Measurements from ENCODE around the gene STK39. TPM values are rescaled to one million over a fixed set of nuclear protein-coding genes. Genes with fewer than 3 reads are reported as not detected.

STK39 gene
- total RNA-seq, 1 experiment from 2014 or later: 22.1 TPM

DNA sequence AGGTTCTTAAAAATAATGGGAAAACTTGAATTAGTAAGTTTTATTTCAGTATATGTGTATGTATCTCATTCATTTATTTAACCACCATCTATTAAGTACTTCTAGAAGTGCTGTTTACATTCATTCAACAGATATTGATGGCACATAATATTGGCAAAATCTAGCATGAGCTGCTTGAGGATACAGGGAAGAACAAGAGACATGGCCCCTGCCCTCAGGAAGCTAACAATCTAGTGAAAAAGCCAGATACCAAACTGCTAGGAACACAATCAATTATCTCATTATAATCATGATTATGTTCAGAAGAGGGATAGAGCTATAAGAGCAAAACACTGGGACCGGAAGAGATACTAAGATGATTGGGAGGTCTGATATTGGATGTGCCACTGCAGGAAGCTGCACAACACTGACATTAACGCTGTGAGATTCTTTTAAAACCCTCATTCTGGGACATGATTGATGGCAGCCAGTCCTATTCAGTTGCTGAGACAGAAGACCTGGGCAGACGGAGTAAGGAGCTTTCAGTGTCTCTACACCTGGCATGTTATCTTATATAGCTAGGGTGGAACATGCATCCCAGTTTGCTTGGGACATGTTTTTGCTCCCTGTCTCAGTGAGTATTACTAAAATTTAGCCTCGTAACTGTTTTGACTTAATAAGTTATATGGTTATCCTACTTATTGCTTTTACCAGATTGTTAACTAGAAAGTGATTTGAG, 314.1 kb downstream of the STK39 start:
- no peak overlapping the region for H3K27ac ChIP-seq (ENCODE audit: insufficient read length, low read depth, low read length)
- no peak overlapping the region for H3K14ac ChIP-seq (ENCODE audit: insufficient read depth, low read length)
- Mint-ChIP-seq H3K27me3 (ENCODE audit: low read depth) (no peaks in the 10 kb centered on the region), H3K9me3 (peaks cover 9 to 11% of the 10 kb centered on the region in 2 experiments), H3K4me3 (no peak overlapping the region), H3K36me3 (ENCODE audit: insufficient read depth in 1 of 3, low read depth in 3 of 3) (peaks cover 0 to 12% (median 4%) of the 10 kb centered on the region in 3 experiments; a peak in 5 of 7 replicates), H3K4me1 (peaks cover 0 to 4% of the 10 kb centered on the region in 2 experiments; a peak in 2 of 4 replicates), H3K27ac (no peak overlapping the region)
- no peaks in the 10 kb centered on the region for H3K27me3 ChIP-seq (ENCODE audit: insufficient read depth, low read length)
- TF ChIP-seq CTCF (conservative IDR thresholded peaks at IDR 0.05): no peak
- H4K20me1 ChIP-seq (ENCODE audit: control insufficient read depth, insufficient read depth, insufficient read length): no peaks in the 10 kb centered on the region
- H3K4ac ChIP-seq (ENCODE audit: low read depth, low read length): no peak overlapping the region
- H2BK15ac ChIP-seq (ENCODE audit: low read depth, low read length): no peak overlapping the region
- DNase-seq: no peak
- no peaks in the 10 kb centered on the region for H3K9me3 ChIP-seq (ENCODE audit: control insufficient read depth, low read depth, low read length)
- no peaks in the 10 kb centered on the region for H3K4me1 ChIP-seq (ENCODE audit: insufficient read depth, low read length)
- H2BK12ac ChIP-seq (ENCODE audit: insufficient read length, low read depth, low read length): no peak overlapping the region
- H2AK5ac ChIP-seq (ENCODE audit: insufficient read length, low read length): no peak overlapping the region
- whole genome bisulfite sequencing (ENCODE audit: extremely low coverage, insufficient read length, low lambda C conversion rate): no CpG with 5 or more reads among the region's 4 CpGs
- H2AFZ ChIP-seq (ENCODE audit: low read length): no peak overlapping the region
- H3K23ac ChIP-seq (ENCODE audit: insufficient read length, low read depth, low read length): no peak overlapping the region
- no peak overlapping the region for H3K18ac ChIP-seq (ENCODE audit: insufficient read length, low read depth, low read length)
- H3T11ph ChIP-seq (ENCODE audit: low read length): no peak overlapping the region
- no peak overlapping the region for H4K91ac ChIP-seq (ENCODE audit: insufficient read length, low read depth, low read length)
- H2BK120ac ChIP-seq (ENCODE audit: low read depth, low read length, poor library complexity, severe bottlenecking): no peak overlapping the region
- no peaks in the 10 kb centered on the region for H3K23me2 ChIP-seq (ENCODE audit: insufficient read length, low read depth, low read length, poor library complexity, severe bottlenecking)
- H3K79me2 ChIP-seq (ENCODE audit: insufficient read depth, low read length): no peaks in the 10 kb centered on the region
- H3K9ac ChIP-seq (ENCODE audit: extremely low read depth, insufficient read length, low read length): no peak overlapping the region
- H3K56ac ChIP-seq (ENCODE audit: insufficient read length, low read depth, low read length): no peak overlapping the region
- no peak overlapping the region for H3K4me2 ChIP-seq (ENCODE audit: insufficient read depth, insufficient read length, low read length)
- no peak overlapping the region for H4K5ac ChIP-seq (ENCODE audit: insufficient read length, low read depth, low read length)
- H4K8ac ChIP-seq (replicated peaks; ENCODE audit: insufficient read length, low read depth, low read length): no peak overlapping the region
- H2BK5ac ChIP-seq (ENCODE audit: insufficient read length, low read length): no peak overlapping the region
- H3K79me1 ChIP-seq (ENCODE audit: insufficient read depth, low read depth, low read length, poor library complexity, severe bottlenecking): no peaks in the 10 kb centered on the region
- H2BK20ac ChIP-seq (ENCODE audit: low read depth, low read length, poor library complexity, severe bottlenecking): no peak overlapping the region
